Fibroblast of the conjunctiva (primary cell): Measurements from ENCODE around the gene DHRSX.
"Not testable (repeated sequence)": the region's sequence is repeated elsewhere in the genome, so short reads cannot be mapped to it uniquely, and the experiment has no call there.

Experiments
- DNase-seq: peaks from one replicate; pipeline ENCODE4 v3.0.0-alpha.2; 2010; ENCODE audit warnings: low read depth

Gene DHRSX

DNA sequence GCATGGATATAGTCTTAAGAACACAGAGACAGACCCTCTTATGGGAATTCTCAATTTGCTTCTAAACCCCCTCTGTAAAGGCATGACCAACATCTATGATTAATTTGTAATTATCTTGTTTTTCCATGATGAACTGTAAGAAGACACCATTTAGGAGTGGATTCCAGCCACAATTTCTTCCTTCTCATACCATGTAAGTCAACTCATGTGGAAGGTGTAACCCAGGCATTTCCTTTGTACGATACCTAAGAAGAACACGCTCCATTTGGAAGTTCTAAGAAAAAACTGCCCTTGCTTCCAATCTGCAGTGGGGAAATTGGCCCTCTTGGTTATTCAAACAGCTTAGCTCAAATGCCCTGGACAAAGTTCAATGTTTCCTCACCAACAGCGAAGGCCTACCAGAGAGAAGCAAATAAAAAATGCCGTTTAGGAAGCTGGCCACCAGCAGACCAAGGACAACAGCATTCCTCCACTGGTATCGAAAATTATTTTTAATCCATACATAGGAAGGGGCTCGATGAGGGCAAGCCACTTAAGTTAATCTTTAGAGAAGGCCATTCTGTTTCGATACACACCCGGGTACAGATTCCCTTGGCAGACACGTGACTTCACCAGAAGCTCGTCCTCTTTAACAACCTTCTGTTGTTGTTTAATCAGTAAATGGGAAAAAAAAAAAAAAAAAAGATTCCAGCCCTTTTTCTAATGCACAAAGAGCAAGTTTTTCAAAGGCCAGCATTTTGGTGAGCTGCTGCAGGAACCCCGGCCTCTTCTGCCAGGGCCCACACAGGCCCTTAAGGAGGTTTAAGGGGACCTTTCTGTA is 2.6 kb downstream of the DHRSX start:
- DNase-seq: no peak

DNA sequence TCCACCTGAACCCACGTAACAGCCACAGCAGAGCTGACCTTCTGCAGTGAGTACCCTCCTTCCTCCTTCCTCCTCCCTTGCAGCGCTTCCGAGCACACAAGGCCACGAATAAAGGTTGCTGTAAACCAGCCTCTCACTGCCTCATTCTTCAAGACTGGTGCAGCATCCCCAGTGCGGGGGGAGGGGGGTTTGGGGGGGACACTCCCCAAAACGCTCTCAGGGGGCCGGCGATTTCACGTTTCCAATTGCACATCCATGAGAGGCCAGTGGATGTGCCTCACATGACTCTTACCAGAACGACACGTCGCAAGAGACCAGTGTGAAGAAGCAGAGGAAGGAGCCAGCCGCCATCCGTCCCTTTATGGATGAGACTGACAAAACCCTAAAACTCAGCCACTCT is 5.2 kb downstream of the DHRSX start:
- no peak for DNase-seq

- no peak for DNase-seq
Observed at GRCh38 chrX:2492531-2493218, 8.1 kb downstream of the DHRSX start.

GRCh38 chrX:2490634-2491033 is 10.1 kb downstream of the DHRSX start:
- no peak for DNase-seq

DNA sequence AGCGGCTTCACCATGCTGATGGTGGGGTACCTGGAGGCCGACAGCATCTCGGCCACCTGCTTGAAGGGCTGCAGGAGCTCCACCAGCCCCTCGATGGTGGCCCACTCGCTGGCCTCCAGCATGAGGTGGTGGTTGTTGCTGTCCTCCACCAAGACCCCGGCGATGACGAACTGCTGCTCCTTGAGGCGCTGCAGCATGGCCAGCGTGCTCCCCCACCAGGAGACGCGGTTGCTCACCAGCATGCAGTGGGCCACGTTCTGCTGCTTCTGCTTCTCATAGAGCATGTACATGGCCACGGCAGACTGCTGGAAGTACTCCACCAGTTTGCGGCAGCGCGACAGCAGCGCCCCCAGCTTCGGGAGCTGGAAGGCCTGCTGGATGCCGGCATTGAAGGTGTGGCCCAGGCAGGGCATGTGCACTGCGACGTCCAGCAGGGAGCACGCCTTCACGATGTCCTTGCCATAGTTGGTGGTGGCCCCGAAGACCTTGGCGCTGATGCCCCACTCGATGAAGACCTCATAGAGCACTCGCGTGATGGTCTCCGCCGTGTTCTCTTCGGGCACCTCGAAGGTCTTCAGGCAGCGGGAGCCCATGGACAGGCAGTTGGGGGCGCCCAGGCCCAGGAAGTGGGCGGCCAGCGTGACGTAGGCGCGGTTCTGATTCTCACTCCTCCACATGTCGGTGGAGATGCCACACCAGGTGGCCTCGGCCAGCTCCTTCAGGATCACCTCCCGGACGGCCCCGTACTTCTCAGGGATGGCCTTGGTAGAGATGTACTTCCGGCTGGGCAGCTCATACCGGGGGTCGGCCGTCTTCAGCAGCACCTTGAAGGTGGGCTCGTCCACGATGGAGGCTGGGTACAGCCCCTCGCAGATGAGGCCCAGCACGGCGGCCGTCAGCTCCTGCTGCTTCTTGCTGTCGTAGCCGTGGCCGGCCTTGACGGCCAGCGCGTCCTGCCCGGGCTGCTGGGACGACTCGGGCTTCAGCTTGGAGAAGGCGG is 11.0 kb downstream of the DHRSX start:
- DNase-seq: no peak

- no peak for DNase-seq
Observed at GRCh38 chrX:2488621-2489285, 12.0 kb downstream of the DHRSX start.

- DNase-seq: no peak
Observed at GRCh38 chrX:2487366-2487765, 13.4 kb downstream of the DHRSX start.

GRCh38 chrX:2486476-2487133 is 14.2 kb downstream of the DHRSX start:
- DNase-seq: no peak

DNA sequence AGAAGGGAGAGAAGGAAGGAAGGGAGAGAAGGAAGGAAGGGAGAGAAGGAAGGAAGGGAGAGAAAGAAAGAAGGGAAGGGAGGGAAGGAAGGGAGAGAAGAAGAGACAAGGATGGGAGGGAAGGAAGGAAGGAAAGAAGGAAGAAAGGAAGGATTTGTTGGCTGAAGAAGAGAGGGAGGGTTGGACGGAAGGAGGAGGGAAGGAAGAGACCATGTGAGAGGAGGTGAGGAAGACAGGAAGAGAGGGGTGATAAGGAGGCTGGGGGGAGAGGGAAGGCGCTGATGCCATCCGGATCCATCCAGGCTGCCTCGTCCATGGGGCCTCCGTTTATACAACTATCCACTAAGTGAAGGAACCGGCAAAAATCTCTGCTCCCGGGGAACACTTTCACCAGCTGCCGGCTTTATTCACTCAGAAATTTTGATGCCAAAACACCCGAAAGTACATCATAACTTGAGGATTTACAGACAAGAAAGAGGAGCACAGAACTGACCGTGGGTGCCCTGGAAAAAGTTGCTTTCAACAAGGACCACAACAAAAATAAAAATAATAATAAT is 14.9 kb downstream of the DHRSX start:
- DNase-seq: no peak

DNA sequence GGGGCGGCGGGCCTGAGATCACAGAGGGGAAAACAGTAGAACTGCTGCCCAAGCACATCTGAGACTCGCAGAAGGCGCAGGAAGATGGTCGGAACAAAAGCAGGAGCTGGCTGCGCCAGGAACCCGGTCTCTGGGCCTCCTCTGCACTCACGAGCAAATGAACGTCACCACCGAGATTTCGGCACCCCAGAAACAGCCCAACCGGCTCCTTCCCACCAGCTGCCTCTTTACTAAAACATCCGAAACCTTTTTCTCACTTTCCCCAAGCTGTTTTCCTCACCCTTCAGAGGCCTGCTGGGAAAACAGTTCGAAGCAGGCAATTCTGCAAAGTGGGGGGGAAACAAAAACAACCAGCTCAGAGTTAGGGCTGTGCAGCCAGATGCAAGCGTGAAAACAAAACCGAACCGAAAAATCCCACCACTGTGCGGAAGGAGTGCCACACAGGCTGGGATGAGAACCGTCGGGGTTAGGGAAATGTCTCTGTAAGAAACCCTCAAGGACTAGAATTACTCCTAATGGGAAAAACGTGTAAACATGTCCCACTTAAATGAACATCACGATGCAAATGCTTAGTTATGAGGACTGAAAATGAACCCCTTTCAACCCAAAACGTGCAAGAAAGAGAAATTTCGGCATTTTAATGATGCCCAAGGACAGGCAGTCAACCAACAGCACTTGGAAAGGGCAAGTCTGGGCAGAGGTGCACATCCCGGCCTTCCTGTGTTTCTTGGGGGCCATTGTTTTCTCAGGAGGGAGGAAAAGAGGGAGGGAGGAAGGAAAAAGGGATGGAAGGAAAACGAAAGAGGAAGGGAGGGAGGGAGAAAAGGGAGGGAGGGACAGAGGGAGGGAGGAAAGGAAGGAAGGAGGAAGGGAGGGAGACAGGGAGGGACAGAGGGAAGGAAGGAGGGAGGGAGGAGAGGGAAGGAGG is 15.8 kb downstream of the DHRSX start:
- no peak for DNase-seq

DNA sequence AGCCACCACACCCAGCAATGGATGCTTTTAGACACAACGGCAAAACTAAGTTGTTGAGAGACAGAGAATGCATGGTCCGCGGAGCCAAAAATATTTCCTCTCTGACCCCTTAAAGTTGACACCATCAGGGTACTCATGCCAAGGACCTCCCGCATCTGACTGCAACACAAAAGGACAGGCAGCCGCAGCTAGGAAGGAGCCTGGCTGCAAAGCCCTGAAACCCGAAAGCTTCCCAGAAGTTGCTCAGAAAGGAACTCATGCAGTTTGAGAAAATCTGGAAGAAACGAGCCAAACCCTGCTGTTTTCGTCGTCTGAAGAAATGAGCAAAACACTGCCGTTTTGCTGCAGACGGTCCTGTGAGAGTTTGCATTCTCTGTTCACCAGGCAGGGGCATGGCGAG is 16.5 kb downstream of the DHRSX start:
- no peak for DNase-seq

DNA sequence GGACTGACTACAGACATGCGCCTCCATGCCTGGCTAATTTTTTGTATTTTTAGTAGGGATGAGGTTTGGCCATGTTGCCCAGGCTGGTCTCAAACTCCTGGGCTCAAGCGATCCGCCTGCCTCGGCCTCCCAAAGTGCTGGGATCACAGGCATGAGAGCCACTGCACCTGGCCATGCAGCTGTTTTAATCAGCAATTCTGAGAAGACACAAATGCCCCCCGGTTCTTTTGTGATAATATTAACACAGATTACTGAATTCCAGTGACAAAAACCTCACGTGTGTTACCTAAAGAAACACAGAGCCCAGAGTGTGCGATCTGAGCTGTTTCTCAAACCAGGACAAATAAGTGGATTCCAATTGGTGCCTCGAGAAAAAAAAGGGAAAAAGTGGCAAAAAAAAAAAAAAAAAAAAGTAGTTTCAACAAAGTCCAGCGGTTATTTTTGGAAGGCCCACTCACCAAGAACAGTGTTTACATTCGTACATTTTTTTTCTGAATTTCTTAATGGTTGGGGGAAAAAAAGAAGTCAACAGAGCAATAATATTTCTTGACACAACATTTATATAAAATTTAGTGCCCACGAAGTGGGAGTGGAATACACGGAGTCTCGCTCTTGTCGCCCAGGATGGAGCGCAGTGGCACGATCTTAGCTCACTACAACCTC is 17.2 kb downstream of the DHRSX start:
- DNase-seq: no peak

- not testable (repeated sequence) for DNase-seq
Observed at GRCh38 chrX:2481597-2481996, 19.2 kb downstream of the DHRSX start.

DNA sequence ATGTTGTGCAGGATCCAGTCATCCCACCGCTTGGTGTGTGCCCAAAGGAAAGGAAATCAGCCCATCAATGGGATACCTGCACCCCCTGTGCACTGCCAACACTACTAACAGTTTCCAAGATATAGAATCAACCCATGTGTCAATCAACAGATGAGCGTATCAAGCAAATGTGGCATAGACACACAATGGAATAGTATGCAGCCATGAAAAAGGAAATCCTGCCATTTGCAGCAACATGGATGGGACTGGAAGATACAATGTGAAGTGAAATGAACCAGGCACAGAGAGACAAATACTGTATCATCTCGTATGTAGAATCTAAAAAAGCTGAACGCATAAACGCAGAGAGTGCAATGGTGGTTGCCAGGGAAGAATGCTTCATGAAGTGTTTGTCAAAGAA is 20.8 kb downstream of the DHRSX start:
- not testable (repeated sequence) for DNase-seq

GRCh38 chrX:2479420-2479780 is 21.4 kb downstream of the DHRSX start:
- no peak for DNase-seq

- DNase-seq: no peak
Observed at GRCh38 chrX:2478546-2479419, 22.0 kb downstream of the DHRSX start.

DNA sequence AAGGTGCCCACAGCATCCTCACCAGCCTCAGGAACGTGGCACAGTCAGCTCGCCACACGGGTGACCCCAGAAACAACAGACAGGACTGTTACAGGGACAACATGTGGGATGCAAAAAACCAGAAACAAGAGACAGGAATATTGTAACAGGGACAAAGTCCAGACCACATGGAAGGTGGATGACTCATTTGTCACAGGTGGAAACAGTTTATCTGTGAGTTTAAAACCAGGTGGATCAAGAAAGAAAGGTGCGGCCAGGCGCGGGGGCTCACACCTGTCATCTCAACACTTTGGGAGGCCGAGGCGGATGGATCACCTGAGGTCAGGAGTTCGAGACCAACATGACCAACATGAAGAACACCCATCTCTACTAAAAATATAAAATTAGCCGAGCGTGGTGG is 23.5 kb downstream of the DHRSX start:
- DNase-seq: not testable (repeated sequence)

DNA sequence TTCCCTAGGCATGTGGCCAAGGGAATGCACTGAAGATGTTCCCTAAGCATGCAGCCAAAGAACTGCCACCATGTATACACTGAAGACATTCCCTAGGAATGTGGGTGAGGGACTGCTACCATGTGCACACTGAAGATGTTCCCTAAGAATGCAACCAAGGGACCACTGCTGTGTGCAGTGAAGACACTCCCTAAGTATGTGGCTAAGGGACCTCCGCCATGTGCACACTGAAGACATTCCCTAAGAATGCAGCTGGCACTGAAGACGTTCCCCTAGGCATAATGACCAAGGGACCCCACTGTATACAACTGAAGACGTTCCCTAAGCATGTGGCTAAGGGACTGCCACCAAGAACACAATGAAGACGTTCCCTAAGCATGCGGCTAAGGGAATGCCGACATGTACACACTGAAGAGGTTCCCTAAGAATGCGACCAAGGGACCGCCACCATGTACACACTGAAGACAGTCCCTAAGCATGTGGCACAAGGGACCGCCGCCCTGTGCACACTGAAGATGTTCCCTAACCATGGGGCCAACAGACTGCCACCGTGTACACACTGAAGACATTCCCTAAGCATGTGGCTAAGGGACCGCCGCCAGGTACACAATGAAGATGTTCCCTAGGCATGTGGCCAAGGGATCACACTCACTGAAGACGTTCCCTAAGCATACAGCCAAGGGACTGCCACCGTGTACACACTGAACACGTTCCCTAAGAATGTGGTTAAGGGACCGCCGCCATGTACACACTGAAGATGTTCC is 25.6 kb downstream of the DHRSX start:
- DNase-seq: no peak
